NCI-H1092 (cell line): ENCODE measurements around the gene UBR4.

Experiments used
- DNase-seq: peaks from one replicate; lab custom pipeline; 2025; lab: John Stamatoyannopoulos, UW

The UBR4 gene

GRCh38 chr1:19091196-19091953 is 118.7 kb downstream of the UBR4 start:
- no peak for DNase-seq

- DNase-seq = no peak
These were observed 120.5 kb downstream of the UBR4 start for GRCh38 chr1:19089524-19089923.

GRCh38 chr1:19088717-19089442 is 121.2 kb downstream of the UBR4 start:
- DNase-seq = no peak

GRCh38 chr1:19087737-19088594 is 122.1 kb downstream of the UBR4 start:
- no peak for DNase-seq

GRCh38 chr1:19087017-19087736 is 122.9 kb downstream of the UBR4 start:
- no peak for DNase-seq

- no peak for DNase-seq
These were observed 123.7 kb downstream of the UBR4 start for GRCh38 chr1:19086176-19086875.

GRCh38 chr1:19084206-19084738 is 125.8 kb downstream of the UBR4 start:
- no peak for DNase-seq

DNA sequence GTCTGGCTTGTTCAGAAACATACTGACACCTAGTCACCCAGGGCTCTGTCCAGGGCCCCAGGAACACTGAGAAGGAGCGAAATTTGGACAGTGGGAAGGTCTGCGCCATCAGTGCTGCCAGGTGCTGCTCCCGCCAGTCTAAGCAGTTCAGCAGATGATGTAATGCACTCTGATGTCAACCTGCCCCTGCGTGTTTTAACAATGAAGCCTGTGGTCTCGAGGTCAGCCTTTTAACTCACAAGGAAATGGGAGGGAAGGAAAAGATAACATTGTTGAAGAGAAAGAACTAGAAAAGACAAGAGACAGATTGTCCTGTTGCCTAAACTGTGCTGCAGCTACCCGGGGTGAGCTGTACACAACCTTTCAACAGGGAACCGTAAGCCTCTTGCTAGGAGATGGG is 127.0 kb downstream of the UBR4 start:
- no peak for DNase-seq

GRCh38 chr1:19081218-19081893 is 128.7 kb downstream of the UBR4 start:
- no peak for DNase-seq

DNA sequence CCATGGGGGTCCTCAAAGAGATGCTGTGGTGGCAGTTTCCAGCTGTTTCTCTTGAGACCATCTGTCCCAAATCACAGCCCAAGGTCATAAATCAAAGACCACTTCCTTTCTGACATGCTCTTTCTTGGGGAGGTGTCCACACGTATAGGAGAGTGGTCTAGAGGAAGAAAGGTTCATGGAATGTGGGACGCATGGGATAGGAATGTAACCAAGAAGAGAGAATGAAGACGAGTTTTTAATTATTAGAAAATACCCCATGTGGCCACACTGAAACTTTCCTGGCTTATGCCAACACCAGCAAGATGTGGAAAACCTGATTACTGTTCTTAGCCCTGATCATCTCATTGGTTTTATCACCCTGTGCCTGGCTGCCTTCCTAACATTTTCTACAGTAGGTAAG is 129.3 kb downstream of the UBR4 start:
- DNase-seq = no peak

DNA sequence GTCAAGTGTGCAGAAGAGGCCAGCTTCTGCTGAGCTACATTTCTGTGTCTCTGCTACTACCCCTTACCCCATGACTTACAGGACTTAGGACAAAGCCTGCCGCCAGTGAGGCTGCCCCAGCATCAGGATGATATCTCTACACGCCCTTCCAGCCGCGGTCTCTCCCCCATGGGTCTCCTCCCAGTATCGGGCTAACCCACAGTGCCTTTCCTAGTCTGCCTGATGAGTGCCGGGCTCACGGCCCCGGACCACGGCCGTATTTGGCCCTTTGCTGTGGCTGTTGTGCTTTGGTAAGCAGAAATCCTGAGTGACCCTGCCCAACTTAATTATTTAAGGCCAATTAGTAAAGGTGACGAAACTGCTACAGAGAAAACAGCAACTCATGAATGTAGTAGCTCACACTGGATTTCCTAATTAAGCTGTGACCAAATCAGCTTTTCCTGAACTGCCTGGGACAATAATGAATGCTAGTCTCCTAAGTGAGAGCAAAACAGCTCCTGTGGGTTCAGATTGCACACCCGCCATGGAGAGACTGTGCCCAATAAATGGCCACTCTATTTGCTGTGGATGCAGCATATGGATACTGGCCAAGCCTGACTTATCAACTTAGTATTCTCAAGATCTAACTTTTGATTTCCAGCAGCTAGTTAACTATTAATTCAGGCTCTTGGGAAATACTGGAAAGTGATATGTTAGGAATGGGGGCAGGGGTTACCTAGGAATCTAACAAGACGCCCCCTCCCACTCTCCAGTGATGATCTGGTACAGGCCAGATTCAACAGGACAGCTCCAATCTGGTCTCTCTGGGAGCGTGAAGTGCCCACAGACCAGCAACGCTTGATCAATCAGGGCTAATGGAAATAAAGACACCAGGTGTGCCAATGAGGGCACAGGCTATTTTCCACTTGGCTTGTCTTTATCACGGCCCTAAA is 130.3 kb downstream of the UBR4 start:
- no peak for DNase-seq

DNA sequence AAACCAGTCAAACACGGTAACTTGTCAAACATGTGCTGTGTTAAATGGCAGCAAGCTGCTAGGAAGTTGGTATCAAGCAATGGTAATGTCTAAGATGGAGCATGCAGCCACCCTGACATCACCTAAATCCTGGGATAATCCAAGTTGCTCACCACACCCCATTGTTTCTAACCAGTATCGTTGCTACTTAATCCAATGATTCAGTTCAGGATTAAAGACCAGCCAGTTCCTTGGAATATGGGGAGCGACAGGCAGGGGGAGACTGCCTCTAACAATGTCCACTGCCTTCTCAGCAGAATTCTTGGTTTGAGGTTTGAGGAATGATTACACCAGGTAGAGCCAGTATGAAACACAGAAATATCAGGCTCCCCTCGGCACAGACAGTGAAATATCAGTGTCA is 131.5 kb downstream of the UBR4 start:
- DNase-seq = no peak

- no peak for DNase-seq
These were observed 133.0 kb downstream of the UBR4 start for GRCh38 chr1:19076841-19077616.

- no peak for DNase-seq
These were observed 135.0 kb downstream of the UBR4 start for GRCh38 chr1:19074902-19075721.

DNA sequence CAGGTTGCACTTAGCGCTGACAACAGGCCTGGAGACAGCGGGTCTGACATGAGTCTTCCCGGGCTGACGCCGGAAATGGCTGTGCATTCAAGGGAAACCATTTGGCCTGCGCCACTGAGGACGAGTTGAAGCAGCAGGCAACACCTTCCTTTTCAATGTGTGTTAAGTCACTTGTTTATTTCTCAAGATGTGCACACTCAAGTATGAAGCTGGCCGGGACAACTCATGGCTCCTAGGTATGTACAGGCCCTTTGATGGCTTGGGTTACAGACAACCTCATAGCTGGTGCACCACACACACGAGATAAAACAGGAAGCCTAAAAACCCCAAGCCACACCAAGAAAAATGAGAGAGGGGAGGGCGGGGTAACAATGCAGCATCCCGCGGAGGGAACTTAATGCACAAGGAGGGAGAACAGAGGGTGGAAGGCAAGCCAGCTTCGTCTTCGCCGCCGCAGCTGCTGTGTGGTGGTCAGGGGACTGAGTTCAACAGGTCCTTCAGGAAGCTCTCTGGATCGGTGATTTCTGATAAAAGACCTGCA is 135.6 kb downstream of the UBR4 start:
- no peak for DNase-seq

- no peak for DNase-seq
These were observed 136.5 kb downstream of the UBR4 start for GRCh38 chr1:19073311-19074186.
